Subcutaneous adipose tissue (tissue), 4 donors: ENCODE measurements around the gene DLG5. TPM values are rescaled to one million over a fixed set of nuclear protein-coding genes. Genes with fewer than 3 reads are reported as not detected.

Experiments used
- total RNA-seq, 4 donors: library from RNA; depleted of rRNA; stranded (reverse); fragments of >200 nt; gene quantifications; one replicate each; pipeline ENCODE4 v1.1.0, GENCODE V29; 2016
- TF ChIP-seq, protein P1 (sequence below): fragments of 450-650 bp; IDR thresholded peaks from one replicate; pipeline ENCODE4 v1.5.1; 2016; ENCODE audit warnings: low read depth, mild to moderate bottlenecking, control low read depth, antibody characterized with exemption, moderate library complexity

DLG5 gene
- total RNA-seq, 4 donors from 2014 or later, result 23.0 to 59.5 (median 33.7) TPM

DNA sequence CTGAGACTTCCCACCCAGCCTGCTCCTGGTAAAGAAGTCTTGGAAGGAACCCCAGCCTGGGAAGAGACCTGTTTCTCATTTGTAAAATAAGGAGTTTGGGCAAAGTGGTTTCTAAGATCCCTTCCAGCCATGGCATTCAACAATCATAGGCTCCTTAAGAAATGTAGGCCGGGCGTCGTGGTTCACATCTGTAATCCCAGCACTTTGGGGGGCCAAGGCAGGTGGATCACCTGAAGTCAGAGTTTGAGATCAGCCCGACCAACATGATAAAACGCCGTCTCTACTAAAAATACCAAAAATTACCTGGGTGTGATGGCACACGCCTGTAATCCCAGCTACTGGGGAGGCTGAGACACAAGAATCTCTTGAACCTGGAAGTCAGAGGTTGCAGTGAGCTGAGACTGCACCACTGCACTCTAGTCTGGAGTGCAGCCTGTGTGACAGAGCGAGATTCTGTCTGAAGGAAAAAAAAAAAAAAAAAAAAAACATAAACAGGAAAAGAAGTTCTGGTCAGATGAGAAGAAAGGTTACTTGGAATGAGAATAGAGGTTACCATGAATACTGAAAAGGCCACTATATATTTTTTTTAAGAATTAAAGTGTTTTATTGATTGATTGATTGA is 15.9 kb downstream of the DLG5 start:
- TF ChIP-seq, protein P1, sequence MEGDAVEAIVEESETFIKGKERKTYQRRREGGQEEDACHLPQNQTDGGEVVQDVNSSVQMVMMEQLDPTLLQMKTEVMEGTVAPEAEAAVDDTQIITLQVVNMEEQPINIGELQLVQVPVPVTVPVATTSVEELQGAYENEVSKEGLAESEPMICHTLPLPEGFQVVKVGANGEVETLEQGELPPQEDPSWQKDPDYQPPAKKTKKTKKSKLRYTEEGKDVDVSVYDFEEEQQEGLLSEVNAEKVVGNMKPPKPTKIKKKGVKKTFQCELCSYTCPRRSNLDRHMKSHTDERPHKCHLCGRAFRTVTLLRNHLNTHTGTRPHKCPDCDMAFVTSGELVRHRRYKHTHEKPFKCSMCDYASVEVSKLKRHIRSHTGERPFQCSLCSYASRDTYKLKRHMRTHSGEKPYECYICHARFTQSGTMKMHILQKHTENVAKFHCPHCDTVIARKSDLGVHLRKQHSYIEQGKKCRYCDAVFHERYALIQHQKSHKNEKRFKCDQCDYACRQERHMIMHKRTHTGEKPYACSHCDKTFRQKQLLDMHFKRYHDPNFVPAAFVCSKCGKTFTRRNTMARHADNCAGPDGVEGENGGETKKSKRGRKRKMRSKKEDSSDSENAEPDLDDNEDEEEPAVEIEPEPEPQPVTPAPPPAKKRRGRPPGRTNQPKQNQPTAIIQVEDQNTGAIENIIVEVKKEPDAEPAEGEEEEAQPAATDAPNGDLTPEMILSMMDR, result no peak

DNA sequence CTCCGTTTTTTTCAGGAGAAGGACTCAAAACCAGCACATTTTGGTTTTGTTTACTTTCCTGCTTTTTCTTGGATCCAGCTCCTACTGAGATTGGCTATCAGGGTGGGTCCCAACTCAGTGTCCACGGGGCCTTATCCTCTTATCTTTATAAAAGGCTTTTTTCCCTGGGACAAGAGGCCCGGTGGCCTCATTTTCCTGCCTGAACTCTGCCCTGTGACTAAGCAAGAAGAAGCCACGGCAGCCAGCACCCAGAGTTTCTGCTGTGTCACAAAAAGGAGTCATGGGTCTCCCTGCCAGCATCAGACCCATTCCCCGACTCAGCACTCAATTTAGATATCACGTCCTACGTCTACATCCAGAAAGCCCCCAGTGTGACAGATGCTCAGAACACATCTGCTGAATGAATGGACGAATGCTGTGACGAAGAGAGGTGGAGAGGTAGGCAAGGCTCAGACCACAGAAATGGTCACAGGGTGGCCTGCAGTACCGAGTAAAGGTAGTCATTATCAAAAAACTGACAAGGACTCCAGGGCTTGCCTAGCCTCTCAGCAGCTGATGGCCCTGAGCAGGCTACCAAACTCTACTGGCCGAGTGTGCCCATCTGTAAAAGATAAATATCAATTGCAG is 16.7 kb downstream of the DLG5 start:
- TF ChIP-seq, protein P1, result no peak

DNA sequence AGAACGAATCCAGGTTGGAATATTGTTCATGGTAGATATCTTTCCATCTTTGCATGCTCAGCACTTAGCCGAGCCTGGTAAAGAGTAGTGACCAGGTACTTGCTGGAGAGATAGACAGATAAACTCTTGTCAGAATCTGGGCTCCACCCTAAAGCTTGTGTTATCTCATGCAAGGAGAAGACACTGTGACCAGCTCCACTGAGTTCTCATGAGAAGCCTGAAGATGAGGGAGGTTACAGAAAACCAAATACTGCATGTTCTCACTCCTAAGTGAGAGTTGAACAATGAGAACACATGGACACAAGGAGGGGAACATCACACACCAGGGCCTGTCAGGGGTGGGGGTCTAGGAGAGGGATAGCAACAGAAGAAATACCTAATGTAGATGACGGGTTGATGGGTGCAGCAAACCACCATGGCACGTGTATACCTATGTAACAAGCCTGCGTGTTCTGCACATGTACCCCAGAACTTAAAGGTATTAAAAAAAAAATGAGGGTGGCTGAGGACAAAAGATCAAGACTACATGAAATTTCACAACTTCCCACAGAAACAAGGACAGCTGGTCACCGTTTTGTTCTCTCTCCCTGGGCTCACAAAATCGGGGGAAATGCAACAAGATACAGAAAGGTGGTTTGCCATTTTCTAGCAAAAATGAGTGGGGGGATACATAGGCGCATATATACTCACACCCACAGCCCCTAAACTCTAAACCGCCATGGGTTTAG is 17.4 kb downstream of the DLG5 start:
- TF ChIP-seq, protein P1, result no peak

DNA sequence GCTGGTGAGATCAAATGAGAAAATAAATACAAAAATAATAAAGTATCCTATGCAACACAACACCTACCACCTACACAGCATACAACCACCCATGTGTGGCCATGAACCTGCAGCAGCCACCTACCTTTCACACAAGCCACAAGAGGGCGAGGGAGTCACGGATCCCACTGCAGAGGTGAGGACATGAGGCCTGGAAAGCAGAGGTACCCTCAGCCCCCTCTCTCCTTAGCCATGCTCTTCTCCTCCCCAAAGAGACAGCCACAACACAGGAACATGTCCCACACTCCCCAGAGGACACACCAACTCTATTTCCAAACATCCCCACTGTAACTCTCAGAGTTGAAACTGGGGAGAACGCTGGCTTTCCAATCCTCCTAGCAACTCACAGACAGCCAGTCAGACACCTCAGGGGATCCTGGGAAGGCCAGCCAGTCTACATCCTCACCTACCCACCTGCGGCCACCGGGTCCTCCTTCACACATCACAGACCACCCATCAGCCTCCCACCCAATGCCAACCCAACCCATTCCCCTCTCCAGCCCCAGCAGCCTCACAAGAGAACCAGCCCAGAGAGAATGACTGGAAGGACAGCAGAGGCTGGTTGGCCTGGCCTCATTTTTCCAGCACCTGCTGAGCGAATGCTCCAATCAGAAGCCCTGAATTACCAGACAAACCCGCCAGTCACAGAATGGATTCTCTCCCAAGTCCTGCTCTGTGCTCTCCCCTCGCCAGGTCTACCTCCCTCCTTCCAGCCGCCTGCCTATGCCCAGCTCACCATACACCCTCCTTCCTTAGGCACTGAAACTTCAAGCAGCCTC is 18.4 kb downstream of the DLG5 start:
- TF ChIP-seq, protein P1, result no peak

DNA sequence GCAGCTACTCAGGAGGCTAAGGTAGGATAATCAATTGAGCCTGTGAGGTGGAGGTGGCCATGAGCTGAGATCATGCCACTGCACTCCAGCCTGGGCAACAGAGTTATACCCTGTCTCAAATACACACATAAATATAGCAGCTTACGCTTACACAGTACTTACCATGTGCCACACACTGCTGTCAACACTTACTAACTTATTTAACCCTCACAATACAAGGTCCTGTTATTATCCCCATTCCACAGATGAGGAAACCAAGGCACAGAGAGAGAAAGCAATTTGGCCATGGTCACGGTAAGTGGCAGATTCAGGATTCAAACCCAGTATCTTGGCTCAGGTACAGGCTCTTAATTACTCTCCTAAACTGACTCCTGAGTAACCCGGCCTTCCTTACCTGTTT is 19.1 kb downstream of the DLG5 start:
- TF ChIP-seq, protein P1, result no peak

DNA sequence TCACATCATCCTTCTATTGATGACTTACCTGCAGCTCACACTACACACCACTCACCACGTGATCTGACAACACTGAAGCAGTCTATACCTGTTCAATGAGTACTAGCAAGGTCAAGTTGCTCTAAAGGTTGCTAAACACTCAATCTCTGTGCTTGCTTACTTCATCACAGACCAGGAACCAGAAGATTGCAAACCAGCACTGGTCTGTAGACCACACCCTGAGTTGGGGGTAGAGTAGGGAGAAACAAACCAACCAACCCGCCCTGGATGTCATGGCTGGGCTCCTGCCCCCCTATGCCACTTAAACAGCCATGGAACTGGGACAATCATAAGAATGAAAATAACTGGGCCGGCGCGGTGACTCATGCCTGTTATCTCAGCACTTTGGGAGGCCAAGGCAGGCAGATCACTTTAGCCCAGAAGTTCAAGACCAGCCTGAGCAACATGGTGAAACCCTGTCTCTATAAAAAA is 19.6 kb downstream of the DLG5 start:
- TF ChIP-seq, protein P1, result no peak

DNA sequence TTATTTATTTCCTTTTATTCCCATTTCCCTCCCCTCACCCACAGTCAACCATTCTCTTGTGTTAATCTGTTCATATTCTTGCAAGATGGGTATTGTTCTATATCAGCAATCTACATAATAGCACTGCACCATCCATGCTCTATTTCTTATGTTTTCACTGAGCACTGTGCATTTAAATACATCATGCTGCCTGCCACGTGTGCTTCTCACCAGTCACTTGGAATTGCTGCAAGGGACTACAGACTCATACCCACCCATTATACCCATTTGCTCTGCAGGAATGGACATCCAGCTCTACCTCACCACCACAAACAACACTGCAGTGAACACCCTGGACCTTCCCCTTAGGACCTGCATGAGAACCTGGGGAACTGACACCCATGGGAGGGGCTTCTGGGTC is 20.8 kb downstream of the DLG5 start:
- TF ChIP-seq, protein P1, result no peak
